Neural cell (in vitro differentiated cells): ENCODE results near the gene REV3L.

Experiments
- EP300 ChIP-seq: fragments of 450-650 bp; conservative IDR thresholded peaks from 2 replicates; pipeline ENCODE4 v1.6.1; 2014; ENCODE audit warnings: antibody characterized with exemption, mild to moderate bottlenecking, moderate library complexity; ENCODE audit not compliant: poor library complexity, severe bottlenecking
- EZH2 ChIP-seq: fragments of 200-600, 300-800 bp; shearing (Covaris generic), sonication (generic); IDR thresholded peaks from 2 replicates; pipeline ENCODE4 v1.6.1; 2014; ENCODE audit warnings: antibody characterized with exemption, low read length, borderline replicate concordance, mild to moderate bottlenecking; ENCODE audit not compliant: insufficient read depth, poor library complexity, severe bottlenecking
- MXI1 ChIP-seq: fragments of 450-650 bp; conservative IDR thresholded peaks from 2 replicates; pipeline ENCODE4 v1.6.1; 2014; ENCODE audit warnings: antibody characterized with exemption, mild to moderate bottlenecking; ENCODE audit not compliant: poor library complexity, severe bottlenecking
- RAD21 ChIP-seq: fragments of 450-650 bp; conservative IDR thresholded peaks from 2 replicates; pipeline ENCODE4 v1.6.1; 2014; ENCODE audit warnings: antibody characterized with exemption, mild to moderate bottlenecking, moderate library complexity
- SMC3 ChIP-seq: fragments of 450-650 bp; conservative IDR thresholded peaks from 2 replicates; pipeline ENCODE4 v1.6.1; 2014; ENCODE audit warnings: antibody characterized with exemption, mild to moderate bottlenecking, moderate library complexity; ENCODE audit not compliant: poor library complexity
- TF ChIP-seq, protein P1 (sequence below): fragments of 450-650 bp; IDR thresholded peaks from 2 replicates; pipeline ENCODE4 v1.5.1; 2014; ENCODE audit warnings: antibody characterized with exemption, mild to moderate bottlenecking, moderate library complexity; ENCODE audit not compliant: poor library complexity, severe bottlenecking
- TF ChIP-seq, protein P2 (sequence below): IDR thresholded peaks from 2 replicates; pipeline ENCODE4 v1.6.1; 2012; ENCODE audit warnings: borderline replicate concordance

DNA sequence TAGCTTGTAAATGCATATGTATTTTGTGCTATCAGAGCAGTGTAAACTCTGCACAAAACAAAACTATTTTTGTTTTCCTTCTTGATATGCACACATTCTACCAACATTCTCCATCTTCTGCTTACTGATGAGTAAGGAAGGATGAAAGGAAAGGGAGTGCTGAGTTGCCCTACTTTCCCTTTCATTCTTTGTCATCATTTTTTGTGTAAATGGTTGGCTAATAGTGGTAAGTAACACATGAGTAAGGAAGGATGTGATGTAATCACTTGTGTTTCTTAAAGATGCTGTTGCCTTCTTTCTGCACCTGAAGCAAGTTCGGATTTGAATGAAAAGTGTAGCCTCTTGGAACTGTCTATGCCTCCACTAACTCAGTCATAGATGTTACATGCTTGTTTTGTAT, 4.6 kb upstream of the REV3L start:
- TF ChIP-seq, protein P1, sequence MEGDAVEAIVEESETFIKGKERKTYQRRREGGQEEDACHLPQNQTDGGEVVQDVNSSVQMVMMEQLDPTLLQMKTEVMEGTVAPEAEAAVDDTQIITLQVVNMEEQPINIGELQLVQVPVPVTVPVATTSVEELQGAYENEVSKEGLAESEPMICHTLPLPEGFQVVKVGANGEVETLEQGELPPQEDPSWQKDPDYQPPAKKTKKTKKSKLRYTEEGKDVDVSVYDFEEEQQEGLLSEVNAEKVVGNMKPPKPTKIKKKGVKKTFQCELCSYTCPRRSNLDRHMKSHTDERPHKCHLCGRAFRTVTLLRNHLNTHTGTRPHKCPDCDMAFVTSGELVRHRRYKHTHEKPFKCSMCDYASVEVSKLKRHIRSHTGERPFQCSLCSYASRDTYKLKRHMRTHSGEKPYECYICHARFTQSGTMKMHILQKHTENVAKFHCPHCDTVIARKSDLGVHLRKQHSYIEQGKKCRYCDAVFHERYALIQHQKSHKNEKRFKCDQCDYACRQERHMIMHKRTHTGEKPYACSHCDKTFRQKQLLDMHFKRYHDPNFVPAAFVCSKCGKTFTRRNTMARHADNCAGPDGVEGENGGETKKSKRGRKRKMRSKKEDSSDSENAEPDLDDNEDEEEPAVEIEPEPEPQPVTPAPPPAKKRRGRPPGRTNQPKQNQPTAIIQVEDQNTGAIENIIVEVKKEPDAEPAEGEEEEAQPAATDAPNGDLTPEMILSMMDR = no peak
- TF ChIP-seq EZH2 (no peak), RAD21 (no peak), SMC3 (no peak), EP300 (no peak), MXI1 (no peak)
- TF ChIP-seq, protein P2, sequence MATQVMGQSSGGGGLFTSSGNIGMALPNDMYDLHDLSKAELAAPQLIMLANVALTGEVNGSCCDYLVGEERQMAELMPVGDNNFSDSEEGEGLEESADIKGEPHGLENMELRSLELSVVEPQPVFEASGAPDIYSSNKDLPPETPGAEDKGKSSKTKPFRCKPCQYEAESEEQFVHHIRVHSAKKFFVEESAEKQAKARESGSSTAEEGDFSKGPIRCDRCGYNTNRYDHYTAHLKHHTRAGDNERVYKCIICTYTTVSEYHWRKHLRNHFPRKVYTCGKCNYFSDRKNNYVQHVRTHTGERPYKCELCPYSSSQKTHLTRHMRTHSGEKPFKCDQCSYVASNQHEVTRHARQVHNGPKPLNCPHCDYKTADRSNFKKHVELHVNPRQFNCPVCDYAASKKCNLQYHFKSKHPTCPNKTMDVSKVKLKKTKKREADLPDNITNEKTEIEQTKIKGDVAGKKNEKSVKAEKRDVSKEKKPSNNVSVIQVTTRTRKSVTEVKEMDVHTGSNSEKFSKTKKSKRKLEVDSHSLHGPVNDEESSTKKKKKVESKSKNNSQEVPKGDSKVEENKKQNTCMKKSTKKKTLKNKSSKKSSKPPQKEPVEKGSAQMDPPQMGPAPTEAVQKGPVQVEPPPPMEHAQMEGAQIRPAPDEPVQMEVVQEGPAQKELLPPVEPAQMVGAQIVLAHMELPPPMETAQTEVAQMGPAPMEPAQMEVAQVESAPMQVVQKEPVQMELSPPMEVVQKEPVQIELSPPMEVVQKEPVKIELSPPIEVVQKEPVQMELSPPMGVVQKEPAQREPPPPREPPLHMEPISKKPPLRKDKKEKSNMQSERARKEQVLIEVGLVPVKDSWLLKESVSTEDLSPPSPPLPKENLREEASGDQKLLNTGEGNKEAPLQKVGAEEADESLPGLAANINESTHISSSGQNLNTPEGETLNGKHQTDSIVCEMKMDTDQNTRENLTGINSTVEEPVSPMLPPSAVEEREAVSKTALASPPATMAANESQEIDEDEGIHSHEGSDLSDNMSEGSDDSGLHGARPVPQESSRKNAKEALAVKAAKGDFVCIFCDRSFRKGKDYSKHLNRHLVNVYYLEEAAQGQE = no peak
